WTC11 (cell line): ENCODE measurements around the gene ABCC3.

ENCODE experiments used
- CTCF ChIP-seq: fragments of 200-600 bp; IDR thresholded peaks from 2 replicates; pipeline ENCODE4 v1.8.0; 2022; ENCODE audit warnings: antibody characterized with exemption
- JUN ChIP-seq: sonication (generic); formaldehyde crosslinking; IDR thresholded peaks from 2 replicates; pipeline ENCODE4 v1.8.0; 2023; ENCODE audit warnings: mild to moderate bottlenecking, missing genetic modification reagents
- PREB ChIP-seq: sonication (generic); formaldehyde crosslinking; IDR thresholded peaks from 2 replicates; pipeline ENCODE4 v1.8.1; 2022; ENCODE audit warnings: mild to moderate bottlenecking, missing genetic modification reagents, moderate library complexity, borderline replicate concordance
- SMAD3 ChIP-seq: sonication (generic); formaldehyde crosslinking; IDR thresholded peaks from 2 replicates; pipeline ENCODE4 v1.8.0; 2022; ENCODE audit warnings: missing genetic modification reagents, mild to moderate bottlenecking, borderline replicate concordance
- ZNF219 ChIP-seq: sonication (generic); formaldehyde crosslinking; IDR thresholded peaks from 2 replicates; pipeline ENCODE4 v1.8.0; 2023; ENCODE audit warnings: missing genetic modification reagents, mild to moderate bottlenecking, borderline replicate concordance
- TF ChIP-seq, protein P1 (sequence below): sonication (generic); formaldehyde crosslinking; IDR thresholded peaks from 2 replicates; pipeline ENCODE4 v1.8.1; 2023; ENCODE audit warnings: mild to moderate bottlenecking, missing genetic modification reagents, moderate library complexity

DNA sequence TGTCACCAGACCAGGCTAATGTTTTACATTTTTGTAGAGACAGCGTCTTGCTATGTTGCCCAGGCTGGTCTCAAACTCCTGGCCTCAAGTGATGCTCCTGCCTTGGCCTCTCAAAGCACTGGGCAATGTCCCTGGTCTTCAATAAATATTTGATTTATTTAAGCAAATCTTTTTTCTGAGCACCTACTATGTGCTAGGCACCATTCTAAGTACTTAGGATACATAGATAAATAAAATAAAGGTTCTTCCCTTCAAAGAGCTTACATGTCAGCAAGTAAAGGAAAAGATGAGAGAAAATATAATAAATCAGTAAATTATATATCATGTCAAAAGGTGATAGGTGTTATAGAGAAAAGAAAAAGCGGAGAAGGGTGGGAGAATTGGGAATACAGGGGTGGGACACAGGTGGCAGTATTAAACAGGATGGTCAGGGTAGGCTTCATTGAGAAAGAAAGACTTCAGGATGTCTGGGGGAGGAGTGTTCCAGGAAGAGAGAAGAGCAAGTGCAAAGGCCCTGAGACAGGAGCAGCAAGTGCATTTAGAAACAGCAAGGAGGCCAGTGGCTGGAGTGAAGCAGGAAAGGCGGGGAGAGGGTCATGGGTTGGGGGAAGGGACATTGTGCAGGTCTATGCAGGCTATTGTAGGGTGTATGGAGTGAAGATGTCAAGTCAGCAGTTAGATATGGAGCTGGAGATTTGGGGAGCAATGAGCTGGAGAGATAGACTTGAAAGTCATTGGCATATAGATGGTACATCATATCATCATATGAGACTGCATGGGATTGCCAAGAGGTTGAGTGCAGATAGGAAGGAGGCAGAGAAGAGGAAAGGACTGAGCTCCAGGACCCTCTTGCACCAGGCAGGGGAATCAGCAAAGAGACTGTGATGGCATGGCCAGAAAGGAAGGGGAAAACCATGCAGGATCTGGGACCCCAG is 11.3 kb downstream of the ABCC3 start:
- TF ChIP-seq CTCF (no peak), JUN (CRISPR knock-in tag) (no peak), ZNF219 (no peak), SMAD3 (no peak), PREB (no peak)
- TF ChIP-seq, protein P1, sequence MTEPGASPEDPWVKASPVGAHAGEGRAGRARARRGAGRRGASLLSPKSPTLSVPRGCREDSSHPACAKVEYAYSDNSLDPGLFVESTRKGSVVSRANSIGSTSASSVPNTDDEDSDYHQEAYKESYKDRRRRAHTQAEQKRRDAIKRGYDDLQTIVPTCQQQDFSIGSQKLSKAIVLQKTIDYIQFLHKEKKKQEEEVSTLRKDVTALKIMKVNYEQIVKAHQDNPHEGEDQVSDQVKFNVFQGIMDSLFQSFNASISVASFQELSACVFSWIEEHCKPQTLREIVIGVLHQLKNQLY (CRISPR knock-in tag): no peak
